Dermis lymphatic vessel endothelial cell (primary cell): ENCODE data around the gene PRR29. TPM values are rescaled to one million over a fixed set of nuclear protein-coding genes. Genes with fewer than 3 reads are reported as not detected.

ENCODE experiments used
- total RNA-seq: library from RNA; depleted of rRNA; stranded (reverse); fragments of >200 nt; gene quantifications from 2 replicates; pipeline ENCODE4 v1.2.1, GENCODE V29; 2014

Gene PRR29
- 0.54 and 0.60 TPM in 2 replicates for total RNA-seq

GRCh38 chr17:63998050-63998720 lies at the start of gene PRR29:
TSS of gene PRR29 (plus strand) at chr17:63998351. CDS start at chr17:63998365, 14 bp downstream.

GRCh38 chr17:63972796-63973195 lies 25.4 kb upstream of the PRR29 start, which contains the start of gene SCN4A:
TSS of gene SCN4A (minus strand) at chr17:63972918. CDS start at chr17:63972841, 77 bp downstream.

GRCh38 chr17:64020056-64020766 lies 22.1 kb downstream of the PRR29 start, which contains the start of gene ICAM2:
TSS of gene ICAM2 (minus strand) at chr17:64020633. CDS start at chr17:64006691, 13,942 bp downstream.

Other genes with a start within 250 kb of the PRR29 start
- 116 and 130 TPM in 2 replicates for gene CCDC47, start 224.8 kb upstream of the PRR29 start, total RNA-seq
- 56.3 and 57.5 TPM in 2 replicates for gene DDX42, start 224.2 kb upstream of the PRR29 start, total RNA-seq
- 78.1 and 83.1 TPM in 2 replicates for gene PSMC5, start 170.9 kb upstream of the PRR29 start, total RNA-seq
- gene FTSJ3, start 170.7 kb upstream of the PRR29 start, total RNA-seq: 54.8 and 59.6 TPM in 2 replicates
- 46.7 and 60.8 TPM in 2 replicates for gene SMARCD2, start 155.7 kb upstream of the PRR29 start, total RNA-seq
- not detected in 2 replicates for gene CSH2, start 124.7 kb upstream of the PRR29 start, total RNA-seq
- gene GH2, start 116.4 kb upstream of the PRR29 start, total RNA-seq: not detected in 2 replicates
- gene CSH1, start 101.8 kb upstream of the PRR29 start, total RNA-seq: not detected in 2 replicates
- gene CSHL1, start 87.1 kb upstream of the PRR29 start, total RNA-seq: not detected in 2 replicates
- gene GH1, start 79.5 kb upstream of the PRR29 start, total RNA-seq: not detected in 2 replicates
- gene CD79B, start 66.0 kb upstream of the PRR29 start, total RNA-seq: 0.22 and 0.43 TPM in 2 replicates
- gene SCN4A, start 25.4 kb upstream of the PRR29 start, total RNA-seq: under 0.01 TPM in 2 replicates
- gene ICAM2, start 22.3 kb downstream of the PRR29 start, total RNA-seq: 99.0 and 162 TPM in 2 replicates
- 13.5 and 14.5 TPM in 2 replicates for gene ERN1, start 131.8 kb downstream of the PRR29 start, total RNA-seq